Activated T-helper 1 cell treated with Interleukin-2 at 50 U/mL for 16 hours (primary cell): Measurements from ENCODE around the gene NXPE4.

Source experiments
- DNase-seq: peaks from one replicate; pipeline ENCODE4 v3.0.0-alpha.2; 2020; ENCODE audit warnings: low read depth

Gene NXPE4

DNA sequence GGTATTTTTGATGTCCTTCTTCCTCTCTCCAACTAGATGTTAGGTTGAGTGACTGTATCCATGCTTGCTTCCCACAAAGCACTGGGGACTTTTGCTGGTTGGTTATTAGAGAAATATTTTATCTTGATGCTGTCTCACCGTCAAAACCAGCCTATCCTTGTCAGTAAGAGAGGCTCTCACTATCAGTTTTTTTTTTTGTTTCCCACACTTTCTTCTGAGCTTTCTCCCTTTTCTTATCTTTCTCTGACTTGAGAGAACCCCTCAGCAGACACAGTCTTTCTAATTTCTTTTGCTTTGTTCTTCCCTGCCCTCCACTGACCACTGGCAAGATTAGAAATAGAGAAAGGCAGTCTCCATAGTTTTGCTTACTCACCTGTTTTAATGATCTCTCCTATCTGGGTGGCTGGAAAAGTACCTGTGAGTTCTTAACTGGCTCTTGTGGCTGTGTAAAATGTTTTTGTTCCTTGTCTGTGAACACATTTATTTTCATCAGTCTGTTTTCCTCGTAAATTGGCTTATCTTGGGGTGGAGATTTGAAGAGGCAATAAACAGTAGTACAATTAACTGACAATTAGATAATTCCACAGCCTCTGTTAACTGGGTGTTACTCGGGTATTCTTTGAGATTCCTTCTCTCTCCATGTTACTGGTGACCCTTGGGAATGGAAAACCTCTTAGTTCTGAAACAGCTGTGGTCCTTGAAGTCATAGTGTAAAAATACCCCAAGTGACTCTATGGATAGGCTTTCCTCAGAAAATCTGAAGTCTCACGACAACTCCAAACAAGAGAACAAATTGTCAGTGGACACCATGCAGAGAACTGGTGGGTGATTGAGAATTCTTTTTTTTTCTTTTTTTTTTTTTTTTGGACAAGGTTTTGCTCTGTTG, 35.9 kb downstream of the NXPE4 start, which contains the start of gene NXPE1:
TSS of gene NXPE1 (minus strand) at position 457 of the 886 bp plus-strand sequence. CDS start 8,680 bp downstream, outside the sequence.
- no peak for DNase-seq

DNA sequence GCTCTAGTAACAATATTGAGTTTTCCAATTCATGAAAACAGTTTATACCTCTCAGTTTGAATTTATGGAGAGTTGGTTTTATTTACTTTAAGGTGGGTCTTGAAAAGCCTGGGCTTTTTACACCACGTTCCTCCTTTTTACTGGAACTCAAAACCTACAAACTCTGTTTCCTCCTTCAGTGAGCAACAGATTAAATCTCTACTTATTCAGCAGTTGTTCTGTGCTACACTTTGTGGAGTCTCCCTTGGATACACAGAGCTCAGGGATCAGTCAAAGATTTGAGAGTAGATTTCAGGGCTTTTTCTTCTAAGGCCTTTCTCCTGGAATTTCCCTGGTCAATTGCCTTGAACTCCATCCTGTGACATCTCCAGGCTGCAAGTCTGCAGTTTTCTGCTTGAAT, 39.5 kb downstream of the NXPE4 start:
- no peak for DNase-seq

DNA sequence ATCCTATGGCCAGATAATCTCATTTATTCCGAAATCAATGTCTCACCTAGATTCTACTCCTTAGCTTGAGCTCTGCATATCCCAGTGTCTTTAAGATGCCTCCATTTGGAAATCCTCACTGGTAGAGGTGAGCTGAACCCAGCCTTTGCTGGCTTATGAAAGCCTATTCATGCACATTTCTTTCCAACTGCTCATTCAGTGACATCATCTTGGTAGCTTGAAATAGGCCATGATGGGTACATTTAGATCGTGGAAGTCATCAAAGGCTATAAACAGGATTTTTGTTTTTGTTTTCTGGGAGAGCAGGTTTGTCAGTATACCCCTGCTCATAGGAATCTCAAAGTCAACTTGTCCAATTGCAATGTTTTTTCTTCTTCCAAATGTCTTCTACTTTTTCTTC, 41.9 kb downstream of the NXPE4 start:
- no peak for DNase-seq

DNA sequence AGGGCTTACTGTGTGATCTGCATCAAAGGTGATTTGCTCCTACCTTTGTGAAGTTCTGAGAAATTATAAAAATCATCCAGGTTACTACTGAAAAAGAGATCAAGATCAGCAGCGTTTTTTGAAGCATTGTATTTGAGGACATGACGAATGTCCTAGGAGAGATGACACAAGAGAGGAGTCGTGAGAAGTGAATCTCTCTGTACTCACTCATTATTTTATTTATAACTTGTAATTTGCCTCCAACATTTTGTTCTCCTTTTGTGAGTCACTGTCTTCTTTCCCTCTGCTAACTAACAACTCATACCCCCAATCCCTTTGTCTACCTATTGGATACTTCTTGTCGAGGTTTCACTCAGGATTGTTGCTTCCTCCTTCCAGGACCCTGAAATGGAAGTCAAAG, 44.5 kb downstream of the NXPE4 start:
- no peak for DNase-seq

DNA sequence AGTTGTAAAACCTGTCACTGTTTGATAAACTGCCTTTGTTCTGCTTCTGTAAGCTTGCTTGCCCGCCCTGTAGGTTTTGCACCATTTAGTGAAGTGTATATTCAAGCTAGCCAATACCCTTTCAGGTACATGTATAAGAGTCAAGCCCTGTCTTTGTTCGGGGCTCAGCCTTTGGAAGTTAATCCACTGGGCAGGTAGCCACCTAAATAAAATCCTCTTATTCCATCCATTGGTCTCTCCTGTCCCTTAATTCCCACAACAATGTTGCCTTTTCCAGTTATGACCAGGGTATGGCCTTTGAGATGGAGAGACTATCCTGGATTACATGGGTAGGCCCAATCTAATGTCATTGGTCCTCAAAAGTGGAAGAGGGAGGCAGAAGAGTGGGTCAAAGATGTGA, 69.9 kb downstream of the NXPE4 start:
- no peak for DNase-seq

- no peak for DNase-seq
Measured at GRCh38 chr11:114524122-114524521, 71.5 kb downstream of the NXPE4 start.

DNA sequence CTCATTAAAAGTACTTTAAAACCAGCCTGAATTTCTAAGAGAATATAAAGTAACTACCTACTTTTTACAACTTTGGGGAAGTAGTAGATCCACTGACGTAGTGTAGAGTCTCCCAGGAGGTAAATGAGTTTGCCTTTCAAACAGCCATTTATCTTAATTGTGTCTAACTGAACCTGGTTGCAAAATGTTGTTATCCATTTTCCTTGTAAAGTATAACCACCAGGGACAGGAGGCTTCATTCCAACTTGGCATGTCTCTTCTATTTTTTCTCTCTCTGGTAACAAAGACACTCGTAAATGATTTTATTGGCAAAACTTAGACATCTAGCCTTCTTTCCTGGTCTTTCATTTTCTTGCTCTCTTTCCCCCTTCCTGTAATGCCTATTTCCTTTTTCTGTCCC, 72.8 kb downstream of the NXPE4 start:
- DNase-seq: no peak
